MM.1S (cell line): ENCODE data around the gene LPIN1.

ENCODE experiments used
- EZH2 ChIP-seq: fragments of 300-600 bp; sonication (generic); optimal IDR thresholded peaks from 2 replicates; pipeline ENCODE3; 2017; ENCODE audit warnings: low read depth, mild to moderate bottlenecking, antibody characterized with exemption, low read length, mixed read lengths
- EZH2phosphoT487 ChIP-seq: fragments of 300-600 bp; sonication (generic); IDR thresholded peaks from 2 replicates; pipeline ENCODE4 v1.6.1; 2018; ENCODE audit warnings: antibody characterized with exemption, low read length
- TF ChIP-seq, protein P1 (sequence below): fragments of 300-600 bp; sonication (generic); IDR thresholded peaks from 2 replicates; pipeline ENCODE4 v1.5.1; 2016; ENCODE audit warnings: antibody characterized with exemption, low read length, mixed read lengths

DNA sequence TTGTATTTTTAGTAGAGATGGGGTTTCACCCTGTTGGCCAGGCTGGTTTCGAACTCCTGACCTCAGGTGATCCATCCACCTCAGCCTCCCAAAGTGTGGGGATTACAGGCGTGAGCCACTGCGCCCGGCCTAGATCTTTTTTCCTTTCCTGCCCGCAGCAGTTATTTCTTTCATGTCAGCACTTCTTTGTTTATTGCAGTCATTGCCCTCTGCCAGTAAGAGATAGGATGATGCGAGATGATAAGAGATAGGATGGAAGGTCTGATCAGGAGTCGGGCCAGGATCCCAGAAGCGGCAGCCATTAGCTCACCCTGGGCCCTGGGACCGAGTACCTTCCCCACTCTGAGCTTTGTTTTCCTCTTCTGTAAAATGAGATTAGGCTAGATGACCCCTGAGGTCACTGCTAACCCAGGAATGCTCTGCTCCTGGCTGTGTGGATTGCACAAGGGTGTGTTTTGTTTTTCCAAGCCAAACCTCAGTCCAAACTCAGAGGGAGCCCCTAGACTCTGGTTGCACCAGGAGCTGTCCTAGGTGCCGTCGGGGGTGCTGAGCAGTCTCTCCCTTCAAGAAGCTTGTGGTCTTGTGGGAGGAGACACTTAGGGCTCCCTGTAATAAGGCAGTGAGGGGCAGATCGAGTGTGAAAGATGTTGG, 63.3 kb downstream of the LPIN1 start:
- TF ChIP-seq, protein P1, sequence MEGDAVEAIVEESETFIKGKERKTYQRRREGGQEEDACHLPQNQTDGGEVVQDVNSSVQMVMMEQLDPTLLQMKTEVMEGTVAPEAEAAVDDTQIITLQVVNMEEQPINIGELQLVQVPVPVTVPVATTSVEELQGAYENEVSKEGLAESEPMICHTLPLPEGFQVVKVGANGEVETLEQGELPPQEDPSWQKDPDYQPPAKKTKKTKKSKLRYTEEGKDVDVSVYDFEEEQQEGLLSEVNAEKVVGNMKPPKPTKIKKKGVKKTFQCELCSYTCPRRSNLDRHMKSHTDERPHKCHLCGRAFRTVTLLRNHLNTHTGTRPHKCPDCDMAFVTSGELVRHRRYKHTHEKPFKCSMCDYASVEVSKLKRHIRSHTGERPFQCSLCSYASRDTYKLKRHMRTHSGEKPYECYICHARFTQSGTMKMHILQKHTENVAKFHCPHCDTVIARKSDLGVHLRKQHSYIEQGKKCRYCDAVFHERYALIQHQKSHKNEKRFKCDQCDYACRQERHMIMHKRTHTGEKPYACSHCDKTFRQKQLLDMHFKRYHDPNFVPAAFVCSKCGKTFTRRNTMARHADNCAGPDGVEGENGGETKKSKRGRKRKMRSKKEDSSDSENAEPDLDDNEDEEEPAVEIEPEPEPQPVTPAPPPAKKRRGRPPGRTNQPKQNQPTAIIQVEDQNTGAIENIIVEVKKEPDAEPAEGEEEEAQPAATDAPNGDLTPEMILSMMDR, result no peak
- no peak for TF ChIP-seq EZH2phosphoT487
- no peak for TF ChIP-seq EZH2
